Measurements from ENCODE around the gene SCRT2.

DNA sequence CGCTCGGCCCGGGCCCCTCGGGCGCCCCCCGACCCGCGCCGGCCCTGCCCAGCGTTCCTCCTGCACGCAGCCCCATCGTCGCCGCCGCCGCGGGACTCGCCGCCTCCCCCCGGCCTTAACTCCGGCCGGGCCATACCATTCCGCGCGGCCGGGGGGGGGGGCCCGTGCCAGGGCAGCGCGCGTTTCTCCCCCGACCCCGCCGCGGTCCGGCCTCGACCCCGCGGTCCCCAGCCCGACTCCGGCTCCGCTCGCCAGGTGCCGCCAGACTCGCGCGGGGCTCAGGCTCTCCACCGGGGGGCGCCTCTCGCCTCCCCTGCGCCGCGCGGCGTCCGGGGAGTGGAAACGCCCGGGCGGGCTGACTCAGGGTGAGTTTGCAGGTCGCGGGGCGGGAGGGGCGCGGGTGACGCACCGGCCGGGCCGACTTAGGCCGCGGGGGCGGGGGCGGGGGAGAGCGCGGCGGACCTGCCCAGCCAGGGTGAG lies 22.5 kb downstream of the SCRT2 start, which contains the start of gene SRXN1:
- TF ChIP-seq POLR2A (IDR thresholded peaks at IDR 0.05) (no peak), EP300 (IDR thresholded peaks at IDR 0.05) (no peak)
